HFFc6 (cell line): ENCODE results near the gene UBE4B. TPM values are rescaled to one million over a fixed set of nuclear protein-coding genes. Genes with fewer than 3 reads are reported as not detected.

Source experiments
- DNase-seq: peaks from one replicate; pipeline ENCODE4 v3.0.0-alpha.2; 2018
- H3K27ac Mint-ChIP-seq: 2 replicates; pipeline ENCODE4 v1.8.0; 2020; ENCODE audit warnings: mild to moderate bottlenecking, mixed read lengths
- H3K27me3 Mint-ChIP-seq: 2 replicates; pipeline ENCODE4 v1.8.0; 2021; ENCODE audit warnings: mild to moderate bottlenecking, moderate library complexity, mixed read lengths; ENCODE audit not compliant: insufficient read depth
- H3K36me3 Mint-ChIP-seq: 2 replicates; pipeline ENCODE4 v1.8.0; 2021; ENCODE audit warnings: low read depth, mixed read lengths
- H3K4me1 Mint-ChIP-seq: 2 replicates; pipeline ENCODE4 v1.8.0; 2020; ENCODE audit warnings: low read depth, mixed read lengths
- H3K4me3 Mint-ChIP-seq: 2 replicates; pipeline ENCODE4 v1.8.0; 2020; ENCODE audit warnings: mild to moderate bottlenecking, moderate library complexity, mixed read lengths
- H3K9me3 Mint-ChIP-seq: 2 replicates; pipeline ENCODE4 v1.8.0; 2020; ENCODE audit warnings: mild to moderate bottlenecking, mixed read lengths
- CTCF ChIP-seq: fragments of 200-600 bp; sonication (generic); IDR thresholded peaks from 2 replicates; pipeline ENCODE4 v1.5.0; 2021; ENCODE audit warnings: antibody characterized with exemption, mild to moderate bottlenecking
- total RNA-seq, 6 experiments: library from RNA; stranded (reverse); fragmentation: NEBNext Ultra II Directional; extraction: Animal tissue kit (Norgen Biotek cat#: 25700); gene quantifications; 2 replicates in 1 of 6; 3 replicates in 5 of 6; pipeline ENCODE4 v1.2.3, GENCODE V29; 2021

UBE4B gene
- total RNA-seq, 6 experiments from 2014 or later: 46.2 to 66.0 (median 58.6) TPM

GRCh38 chr1:10052347-10052746, 19.6 kb downstream of the UBE4B start:
- Mint-ChIP-seq H3K4me1 (peaks cover 27% of the 10 kb centered on the region), H3K36me3 (peaks cover 10% of the 10 kb centered on the region), H3K9me3 (no peaks in the 10 kb centered on the region), H3K27ac (no peak overlapping the region), H3K27me3 (no peaks in the 10 kb centered on the region; the same call in 1 of the 2 replicates), H3K4me3 (no peak overlapping the region)
- TF ChIP-seq CTCF: no peak
- DNase-seq: no peak

- Mint-ChIP-seq H3K4me3 (no peak overlapping the region), H3K27ac (no peak overlapping the region; the same call in 1 of the 2 replicates), H3K27me3 (no peaks in the 10 kb centered on the region; the same call in 1 of the 2 replicates), H3K36me3 (peaks cover 14% of the 10 kb centered on the region), H3K9me3 (no peaks in the 10 kb centered on the region), H3K4me1 (peaks cover 34% of the 10 kb centered on the region)
- TF ChIP-seq CTCF: no peak
- no peak for DNase-seq
Measured at GRCh38 chr1:10054465-10054864, 21.7 kb downstream of the UBE4B start.

- Mint-ChIP-seq H3K4me1 (peaks cover 40% of the 10 kb centered on the region), H3K27me3 (no peaks in the 10 kb centered on the region; the same call in 1 of the 2 replicates), H3K4me3 (peak overlapping the region; percentile 72; the same call in 1 of the 2 replicates), H3K27ac (peak overlapping the region; percentile 84; the same call in 1 of the 2 replicates), H3K36me3 (peaks cover 14% of the 10 kb centered on the region), H3K9me3 (no peaks in the 10 kb centered on the region)
- TF ChIP-seq CTCF: no peak
- DNase-seq: no peak
Measured at GRCh38 chr1:10056599-10056987, 23.8 kb downstream of the UBE4B start.

GRCh38 chr1:10057343-10057742, 24.6 kb downstream of the UBE4B start:
- H3K9me3 Mint-ChIP-seq: no peaks in the 10 kb centered on the region
- no peak for TF ChIP-seq CTCF
- peak overlapping the region; percentile 37 for H3K4me3 Mint-ChIP-seq
- peak overlapping the region; percentile 65 for H3K27ac Mint-ChIP-seq
- DNase-seq: peak; percentile 43
- H3K4me1 Mint-ChIP-seq: peaks cover 40% of the 10 kb centered on the region
- H3K27me3 Mint-ChIP-seq: no peaks in the 10 kb centered on the region; the same call in 1 of the 2 replicates
- peaks cover 14% of the 10 kb centered on the region for H3K36me3 Mint-ChIP-seq

GRCh38 chr1:10057796-10058195, 25.0 kb downstream of the UBE4B start:
- H3K4me1 Mint-ChIP-seq: peaks cover 40% of the 10 kb centered on the region
- peak overlapping the region; percentile 37 for H3K4me3 Mint-ChIP-seq
- no peak for DNase-seq
- peak overlapping the region; percentile 65 for H3K27ac Mint-ChIP-seq
- peaks cover 14% of the 10 kb centered on the region for H3K36me3 Mint-ChIP-seq
- no peaks in the 10 kb centered on the region for H3K9me3 Mint-ChIP-seq
- no peaks in the 10 kb centered on the region; the same call in 1 of the 2 replicates for H3K27me3 Mint-ChIP-seq
- no peak for TF ChIP-seq CTCF

GRCh38 chr1:10059342-10059718, 26.6 kb downstream of the UBE4B start:
- DNase-seq: no peak
- H3K27me3 Mint-ChIP-seq: no peaks in the 10 kb centered on the region; the same call in 1 of the 2 replicates
- H3K9me3 Mint-ChIP-seq: no peaks in the 10 kb centered on the region
- H3K36me3 Mint-ChIP-seq: peaks cover 12% of the 10 kb centered on the region
- no peak overlapping the region for H3K4me3 Mint-ChIP-seq
- no peak overlapping the region for H3K27ac Mint-ChIP-seq
- H3K4me1 Mint-ChIP-seq: peaks cover 53% of the 10 kb centered on the region
- TF ChIP-seq CTCF: no peak
